ENCODE results near the gene DDX39A.
"Not testable (repeated sequence)": the region's sequence is repeated elsewhere in the genome, so short reads cannot be mapped to it uniquely, and the experiment has no call there.

DDX39A gene

DNA sequence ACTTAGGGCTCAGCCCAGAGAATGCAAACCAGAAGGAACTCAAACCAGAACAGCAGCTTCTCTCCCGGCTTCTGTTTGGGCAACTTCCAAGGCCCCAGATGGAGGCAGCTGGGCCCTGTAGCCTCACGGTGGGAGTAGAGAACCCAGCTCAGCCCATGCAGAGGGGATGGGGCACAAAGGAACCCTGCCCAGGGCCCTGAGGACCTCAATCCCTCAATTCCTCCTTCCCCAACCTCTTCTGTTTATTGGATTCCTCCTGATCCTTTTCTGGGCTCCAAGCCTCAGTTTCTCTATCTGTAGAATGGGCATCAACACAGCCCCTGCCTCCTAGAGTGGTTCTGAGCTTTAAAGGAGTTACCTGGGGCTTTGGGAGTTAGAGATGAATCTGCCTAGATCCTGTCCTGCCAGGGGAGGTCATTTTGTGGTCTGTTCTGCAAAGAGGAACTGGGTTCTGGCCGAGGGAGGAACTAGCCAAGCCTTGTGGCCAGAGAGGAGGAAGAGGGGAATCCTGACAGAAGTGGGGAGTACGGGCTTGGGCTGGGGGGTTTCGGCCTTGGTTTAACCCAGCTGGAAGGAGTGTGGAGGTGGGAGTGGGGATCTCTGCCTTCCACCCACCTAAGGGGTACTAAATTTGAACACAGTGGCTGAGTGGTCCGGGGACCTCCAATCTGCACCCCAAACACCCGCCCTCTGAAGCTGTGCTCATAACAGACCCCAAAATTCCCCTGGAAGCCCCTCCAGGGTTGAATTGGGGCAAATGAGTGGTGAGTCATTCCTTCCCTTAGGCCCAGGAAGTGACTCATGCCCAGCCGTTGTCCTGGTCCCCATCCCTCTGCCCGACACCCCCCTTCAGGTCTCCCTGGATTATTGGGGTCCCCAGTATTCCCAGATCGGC lies 35.2 kb downstream of the DDX39A start:
- peak; percentile 98 for DNase-seq

DNA sequence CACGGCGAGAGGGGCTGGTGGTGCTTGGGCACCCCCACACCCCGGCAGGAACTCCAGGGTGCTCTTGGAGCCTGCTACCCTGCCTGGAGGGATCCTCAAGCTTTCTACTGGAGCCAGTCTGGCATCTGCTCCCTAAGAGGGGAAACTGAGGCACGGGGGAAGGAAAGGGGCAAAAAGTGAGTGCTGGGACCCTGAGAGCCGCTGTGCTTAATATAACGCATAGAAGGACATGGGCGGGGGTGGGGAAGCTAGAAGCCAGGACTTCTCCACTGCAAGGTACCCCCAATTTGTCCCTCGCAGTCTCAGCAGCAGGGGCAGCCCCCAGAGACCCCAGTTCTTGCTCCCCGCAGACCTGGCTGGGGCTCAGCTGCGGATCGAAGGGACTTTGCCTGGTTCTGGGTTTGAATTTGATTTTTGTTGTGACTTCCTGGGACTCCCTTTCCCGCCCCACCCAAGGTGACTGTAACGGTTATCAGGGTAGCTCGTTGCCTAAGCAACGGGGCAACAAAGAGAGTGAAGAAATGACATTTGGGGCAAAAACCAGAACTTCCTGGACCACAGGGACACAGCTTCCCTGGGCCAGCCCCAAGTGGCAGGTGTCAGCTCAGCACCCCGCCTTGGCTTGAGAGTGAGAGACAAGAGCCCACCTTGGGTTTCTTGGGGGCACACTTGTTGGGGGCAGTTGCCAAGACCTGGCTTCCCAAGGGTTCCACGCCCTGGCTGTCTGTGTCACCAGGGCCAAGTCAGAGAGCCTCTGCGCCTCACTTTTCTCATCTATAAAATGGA lies 37.3 kb downstream of the DDX39A start:
- peak; percentile 96 for DNase-seq

DNA sequence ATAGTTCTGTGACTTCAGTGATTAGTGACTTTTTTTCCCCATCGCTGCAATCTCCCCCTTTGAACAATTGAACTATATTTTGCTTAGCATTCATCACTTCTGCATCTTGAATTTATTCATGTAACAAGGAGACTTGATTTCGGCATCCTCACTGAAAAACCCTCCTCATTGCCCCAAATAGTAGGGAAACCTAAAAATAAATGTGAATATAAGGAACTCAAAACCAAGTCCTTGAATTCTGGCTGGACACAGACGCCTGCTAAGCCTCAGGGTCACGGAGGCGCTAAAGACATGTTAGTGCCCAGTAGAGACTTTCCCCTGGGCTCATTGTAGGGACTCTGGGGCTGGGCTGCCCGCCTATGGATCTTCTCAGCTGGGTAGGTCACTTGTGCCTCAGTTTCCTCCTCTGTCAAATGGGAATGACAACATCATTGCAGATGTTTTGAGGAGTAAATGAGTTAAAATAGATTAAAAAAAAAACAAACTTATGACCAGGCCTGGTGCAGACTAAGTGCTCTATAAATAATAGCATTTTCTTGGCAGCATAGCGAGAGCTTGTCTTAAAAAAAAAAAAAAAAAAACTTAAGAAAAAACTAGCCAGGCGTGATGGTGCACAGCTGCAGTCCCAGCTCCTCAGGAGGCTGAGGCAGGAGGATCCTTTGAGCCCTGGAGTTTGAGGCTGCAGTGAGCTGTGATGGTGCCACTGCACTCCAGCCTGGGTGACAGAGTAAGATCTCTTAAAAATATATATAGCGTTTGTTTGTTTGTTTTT lies 39.7 kb downstream of the DDX39A start:
- no peak for DNase-seq

DNA sequence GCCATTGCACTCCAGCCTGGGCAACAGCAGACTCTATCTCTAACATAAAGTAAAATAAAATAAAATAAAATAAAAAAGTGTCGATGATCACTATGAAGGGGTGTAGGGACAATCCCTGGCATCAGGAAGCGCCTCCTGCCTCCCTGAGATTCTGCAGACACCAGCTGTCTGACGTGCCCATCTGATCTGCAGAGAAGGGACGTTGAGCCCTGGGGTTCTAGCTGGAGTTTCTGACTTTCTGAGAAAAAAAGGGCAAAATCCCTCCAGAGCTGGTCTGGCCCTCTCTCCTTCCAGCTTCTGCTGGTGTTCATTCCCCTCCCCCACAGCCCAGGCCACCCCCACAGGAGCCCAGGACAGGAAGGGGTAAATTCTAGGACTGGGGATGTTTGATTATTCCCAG lies 40.3 kb downstream of the DDX39A start:
- DNase-seq = no peak

DNA sequence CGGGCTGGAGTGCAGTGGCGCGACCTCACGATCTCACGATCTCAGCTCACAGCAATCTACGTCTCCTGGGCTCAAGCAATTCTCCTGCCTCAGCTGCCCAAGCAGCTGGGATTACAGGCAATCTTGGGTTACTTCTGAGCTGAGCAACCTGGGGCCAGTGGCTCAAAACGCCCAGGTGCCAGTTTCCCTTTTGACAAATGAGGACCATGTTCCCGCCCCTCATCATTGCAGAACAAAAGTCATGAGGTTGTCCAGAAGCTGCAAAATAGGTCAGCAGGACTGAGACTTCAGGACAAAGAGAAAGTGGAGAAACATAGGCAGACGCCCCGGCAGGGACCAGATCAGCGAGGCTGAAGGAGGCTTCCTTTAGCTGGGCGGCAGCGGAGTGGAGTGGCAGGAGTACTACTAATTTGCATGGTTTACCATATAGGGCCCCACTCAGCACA lies 41.2 kb downstream of the DDX39A start:
- no peak for DNase-seq

DNA sequence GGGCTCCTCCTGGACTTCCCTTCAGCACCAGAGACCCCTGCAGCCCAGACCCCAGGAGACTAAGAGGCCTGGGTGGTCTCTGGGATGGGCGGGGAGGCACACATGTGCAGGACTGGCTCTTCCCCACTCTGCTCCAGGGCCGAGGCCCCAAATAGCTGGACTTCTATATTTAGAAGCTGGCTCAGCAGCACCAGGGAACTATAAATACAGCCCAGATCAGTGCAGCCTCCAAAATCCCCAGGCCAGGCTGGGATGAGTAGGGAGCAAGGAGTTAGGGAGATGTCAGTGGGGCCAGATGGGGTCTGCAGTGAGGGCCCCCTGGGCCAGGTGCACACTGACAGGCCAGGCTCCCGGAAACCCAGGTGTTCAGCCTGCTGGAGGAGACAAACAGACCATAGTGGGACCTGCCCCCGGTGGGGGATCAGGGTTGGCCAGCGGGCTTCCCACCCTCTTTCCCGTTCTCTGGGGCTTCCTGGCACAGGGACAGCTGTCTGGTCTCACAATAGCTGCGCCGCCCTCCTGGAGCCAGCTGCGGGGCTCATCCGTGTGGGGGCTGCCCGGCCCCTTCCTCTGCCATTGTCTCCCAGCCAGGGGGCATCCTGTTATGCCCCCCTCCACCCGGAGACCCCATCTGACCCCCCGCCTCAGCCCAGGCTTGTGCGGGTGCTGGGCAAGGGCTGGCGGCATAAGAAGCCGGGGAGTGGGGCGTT lies 43.4 kb downstream of the DDX39A start:
- no peak for DNase-seq

DNA sequence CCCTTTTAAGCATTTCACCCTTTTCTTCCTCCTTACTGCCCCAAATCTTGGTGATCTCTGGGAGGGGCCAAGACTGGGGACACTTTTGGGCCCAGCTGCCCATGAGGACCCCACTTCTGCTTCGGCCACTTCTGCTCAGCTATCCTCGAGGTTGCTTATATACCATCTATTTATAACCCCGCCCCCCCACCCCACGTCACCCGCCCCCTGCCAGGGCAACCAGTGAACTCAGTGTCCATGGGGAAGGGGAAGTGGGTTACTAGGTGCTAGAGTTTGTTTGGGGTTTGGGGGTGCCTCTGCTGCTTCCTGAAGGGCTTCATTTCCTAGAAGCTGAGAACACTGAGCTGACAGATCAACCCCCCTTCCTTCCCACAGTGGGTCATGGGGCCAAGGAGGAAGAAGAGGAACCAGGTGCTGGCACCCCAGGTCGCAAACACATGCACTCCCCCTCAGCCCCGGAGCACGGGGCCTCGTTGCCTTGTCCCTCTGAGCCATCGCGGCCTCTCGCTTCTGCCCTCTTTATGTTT lies 44.0 kb downstream of the DDX39A start:
- DNase-seq = peak; percentile 65

DNA sequence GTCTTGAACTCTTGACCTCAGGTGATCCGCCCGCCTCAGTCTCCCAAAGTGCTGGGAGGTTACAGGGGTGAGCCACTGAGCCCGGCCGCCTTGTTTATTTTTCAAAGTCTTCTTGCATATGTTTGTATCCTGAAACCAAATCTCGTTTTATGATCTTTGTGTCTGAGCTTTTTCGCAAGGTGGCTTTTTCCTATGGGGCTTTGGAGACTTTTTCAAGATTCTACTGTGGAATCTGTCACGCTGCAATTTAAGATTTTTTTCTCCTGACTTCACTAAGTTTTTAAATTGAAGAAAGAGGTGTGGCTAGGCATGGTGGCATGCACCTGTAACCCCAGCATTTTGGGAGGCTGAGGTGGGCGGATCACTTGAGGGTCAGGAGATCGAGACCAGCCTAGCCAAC lies 44.8 kb downstream of the DDX39A start:
- DNase-seq = not testable (repeated sequence)

DNA sequence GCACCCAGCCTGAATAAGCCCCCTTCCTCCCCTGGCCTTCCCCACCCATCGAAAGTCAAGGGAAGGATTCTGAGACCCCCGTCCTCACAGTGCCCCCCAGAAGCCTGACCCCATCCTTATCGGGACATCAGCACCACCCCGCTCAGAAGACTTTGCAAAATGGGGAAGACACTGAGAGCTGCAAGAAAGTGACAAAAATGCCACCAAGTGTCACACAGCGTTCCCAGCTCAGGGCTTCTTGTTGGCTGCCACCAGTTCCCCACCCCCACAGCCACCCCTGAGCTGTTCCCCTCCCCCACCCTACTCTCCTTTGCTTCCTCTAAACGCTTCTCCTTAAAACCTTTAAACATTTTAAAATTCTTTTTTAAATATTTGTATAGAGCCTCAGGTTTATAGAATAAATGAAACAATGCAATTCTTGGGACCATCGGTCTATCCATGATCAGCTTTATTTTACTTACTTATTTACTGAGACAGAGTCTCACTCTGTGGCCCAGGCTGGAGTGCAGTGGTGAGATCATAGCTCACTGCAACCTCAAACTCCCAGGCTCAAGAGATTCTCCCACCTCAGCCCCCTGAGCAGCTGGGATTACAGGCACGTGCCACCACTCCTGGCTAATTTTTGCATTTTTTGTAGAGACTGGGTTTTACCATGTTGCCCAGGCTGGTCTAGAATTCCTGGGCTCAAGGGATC lies 46.6 kb downstream of the DDX39A start:
- peak; percentile 92 for DNase-seq

DNA sequence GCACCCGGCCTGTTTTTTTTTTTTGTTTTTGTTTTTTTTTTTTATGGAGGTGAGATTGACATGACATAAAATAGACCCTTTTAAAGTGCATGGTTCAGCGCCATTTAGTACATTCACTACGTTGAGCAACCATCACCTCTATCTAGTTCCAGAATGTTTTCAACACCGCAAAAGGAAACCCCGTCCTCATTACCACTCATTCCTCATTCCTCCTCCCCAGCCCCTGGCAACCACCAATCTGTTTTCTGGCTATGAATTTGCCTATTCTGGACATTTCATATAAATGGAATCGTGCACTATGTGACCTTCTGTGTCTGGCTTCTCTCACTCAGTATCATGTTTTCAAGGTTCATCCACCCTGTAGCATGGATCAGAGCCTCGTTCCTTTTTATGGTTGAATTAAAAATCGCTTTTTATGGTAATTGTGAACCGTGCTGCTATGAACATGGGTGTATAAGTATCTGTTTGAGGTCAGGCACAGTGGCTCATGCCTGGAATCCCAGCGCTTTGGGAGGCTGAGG lies 47.8 kb downstream of the DDX39A start:
- no peak for DNase-seq

DNA sequence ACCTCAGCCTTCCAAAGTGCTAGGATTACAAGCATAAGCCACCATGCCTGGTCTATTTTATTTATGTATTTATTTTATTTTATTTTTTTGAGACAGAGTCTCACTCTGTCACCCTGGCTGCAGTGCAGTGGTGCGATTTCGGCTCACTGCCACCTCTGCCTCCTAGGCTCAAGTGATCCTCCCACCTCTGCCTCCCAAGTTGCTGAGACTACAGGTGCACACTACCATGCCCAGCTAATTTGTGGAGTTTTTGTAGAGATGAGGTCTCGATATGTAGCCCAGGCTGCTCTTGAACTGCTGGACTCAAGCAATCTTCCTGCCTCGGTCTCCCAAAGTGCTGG lies 48.2 kb downstream of the DDX39A start:
- DNase-seq = no peak

DNA sequence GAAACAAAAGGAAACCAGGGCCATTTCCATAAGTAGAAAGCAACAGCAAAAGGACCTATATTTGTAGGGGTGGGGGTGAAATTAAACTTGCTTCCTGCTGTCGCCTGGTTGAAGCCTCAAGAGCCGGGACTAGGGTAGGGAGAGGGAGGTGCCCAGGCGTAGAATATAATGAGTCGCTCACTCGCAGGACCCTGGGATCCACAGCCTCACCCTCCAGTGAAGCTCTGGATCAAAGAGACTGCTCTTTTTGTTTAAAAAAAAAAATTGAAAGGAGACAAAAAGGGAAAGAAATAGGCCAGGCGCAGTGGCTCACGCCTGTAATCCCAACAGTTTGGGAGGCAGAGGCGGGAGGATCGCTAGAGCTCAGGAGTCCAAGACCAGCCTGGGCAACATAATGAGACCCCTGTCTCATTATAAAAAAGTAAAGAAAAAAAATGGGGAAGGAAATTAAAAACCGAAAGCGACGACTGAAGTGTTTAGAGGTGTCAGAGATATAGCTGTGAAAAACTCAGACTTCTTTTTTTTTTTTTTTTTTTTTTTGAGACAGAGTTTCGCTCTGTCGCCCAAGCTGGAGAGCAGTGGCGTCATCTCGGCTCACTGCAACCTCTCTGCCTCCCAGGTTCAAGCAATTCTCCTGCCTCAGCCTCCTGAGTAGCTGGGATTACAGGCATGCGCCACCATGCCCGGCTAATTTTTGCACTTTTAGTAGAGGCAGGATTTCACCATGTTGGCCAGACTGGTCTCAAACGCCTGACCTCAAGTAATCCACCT lies 48.8 kb downstream of the DDX39A start:
- DNase-seq = peak; percentile 88

DNA sequence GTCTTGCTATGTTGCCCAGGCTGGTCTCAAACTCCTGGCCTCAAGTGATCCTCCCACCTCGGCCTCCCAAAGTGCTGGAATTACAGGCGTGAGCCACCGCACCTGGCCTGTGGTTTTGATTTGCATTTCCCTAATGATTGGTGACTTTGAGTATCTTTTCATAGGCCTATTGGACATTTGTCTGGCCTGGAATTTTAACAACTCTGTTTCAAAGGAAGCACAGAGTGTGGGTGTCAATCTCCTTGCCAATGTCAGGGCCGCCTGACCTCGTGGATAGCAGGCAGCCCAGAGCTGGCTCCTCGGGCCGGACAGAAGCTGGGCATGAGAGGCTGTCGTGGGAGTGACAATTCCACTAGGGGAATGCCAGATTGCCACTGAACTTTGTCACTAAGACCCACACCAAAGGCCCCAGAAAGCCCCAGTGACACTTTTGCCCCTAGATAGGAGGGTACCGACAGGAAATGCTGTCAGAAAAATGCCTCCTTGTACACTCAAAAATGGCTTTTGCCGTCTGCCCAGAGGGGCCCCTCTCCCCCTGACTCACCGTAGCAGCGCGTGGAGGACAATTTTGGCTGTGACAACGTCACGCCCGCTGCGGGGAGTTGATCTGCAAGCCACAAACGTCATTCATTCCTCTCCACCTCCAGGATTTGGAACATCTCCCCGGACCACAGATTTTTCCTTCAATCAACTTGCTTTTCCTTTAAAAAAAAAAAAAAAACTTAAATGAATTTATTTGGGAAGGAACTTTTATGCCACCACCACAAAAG lies 49.6 kb downstream of the DDX39A start:
- no peak for DNase-seq

DNA sequence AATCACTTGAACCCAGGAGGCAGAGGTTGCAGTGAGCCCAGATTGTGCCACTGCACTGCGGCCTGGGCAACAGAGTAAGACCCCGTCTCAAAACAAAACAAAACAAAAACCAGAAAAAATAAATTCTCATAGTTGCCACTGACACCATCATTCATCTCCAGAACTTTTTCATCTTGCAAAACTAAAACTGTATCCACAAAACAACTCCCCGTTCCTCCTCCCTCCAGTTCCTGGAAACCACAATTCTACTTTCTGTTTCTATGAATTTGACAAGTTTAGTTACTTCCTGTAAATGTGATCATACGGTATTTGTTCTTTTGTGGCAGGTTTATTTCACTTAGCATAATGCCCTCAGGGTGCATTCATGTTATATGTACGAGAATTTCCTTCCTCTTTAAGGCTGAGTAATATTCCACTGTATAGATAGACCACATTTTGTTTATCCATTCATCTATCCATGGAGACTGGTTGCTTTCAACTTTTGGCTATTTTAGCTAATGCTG lies 51.1 kb downstream of the DDX39A start:
- peak; percentile 99 for DNase-seq

DNA sequence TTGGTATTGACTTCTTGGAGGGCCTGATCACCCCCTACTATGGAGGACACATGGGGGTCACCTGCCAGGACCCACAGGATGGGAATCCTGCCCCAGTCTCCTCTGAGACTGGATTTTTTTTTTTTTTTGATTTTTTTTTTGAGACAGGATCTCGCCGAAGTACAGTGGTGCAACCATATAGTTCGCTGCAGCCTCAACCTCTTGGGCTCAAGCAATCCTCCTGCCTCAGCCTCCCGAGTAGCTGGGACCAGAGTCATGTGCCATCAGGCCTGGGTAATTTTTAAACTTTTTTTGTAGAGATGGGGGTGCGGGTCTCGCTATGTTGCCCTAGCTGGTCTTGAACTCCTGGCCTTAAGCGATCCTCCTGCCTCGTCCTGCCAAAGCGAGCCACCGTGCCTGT lies 52.1 kb downstream of the DDX39A start:
- no peak for DNase-seq

DNA sequence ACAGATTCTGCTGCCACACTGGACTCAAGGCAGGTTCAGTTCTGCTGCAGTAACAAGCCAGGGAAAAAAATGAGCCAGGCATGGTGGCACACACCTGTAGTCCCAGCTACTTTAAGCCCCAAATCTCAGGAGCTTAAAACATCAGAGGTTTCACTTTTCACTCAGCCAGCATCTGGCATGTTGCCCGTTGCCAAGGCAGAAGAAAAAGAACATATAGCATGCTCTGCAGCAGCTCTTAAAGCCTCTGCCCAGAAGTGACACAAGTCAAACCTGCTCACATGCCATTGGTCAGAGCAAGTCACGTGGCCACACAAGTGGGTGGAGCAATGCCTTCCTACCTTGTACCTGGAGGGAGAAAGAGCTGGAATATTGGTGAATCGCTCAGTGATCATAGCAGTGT lies 52.6 kb downstream of the DDX39A start:
- DNase-seq = peak; percentile 99

DNA sequence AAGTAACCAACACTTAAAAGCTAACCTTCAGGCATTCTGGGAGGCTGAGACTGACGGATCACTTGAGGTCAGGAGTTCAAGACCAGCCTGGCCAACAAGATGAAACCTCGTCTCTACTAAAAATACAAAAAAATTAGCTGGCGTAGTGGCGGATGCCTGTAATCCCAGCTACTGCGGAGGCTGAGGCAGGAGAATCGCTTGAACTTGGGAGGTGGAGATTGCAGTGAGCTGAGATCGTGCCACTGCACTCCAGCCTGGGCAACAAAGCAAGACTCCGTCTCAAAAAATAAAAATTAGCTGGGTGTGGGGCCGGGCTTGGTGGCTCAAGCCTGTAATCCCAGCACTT lies 55.1 kb downstream of the DDX39A start:
- not testable (repeated sequence) for DNase-seq

DNA sequence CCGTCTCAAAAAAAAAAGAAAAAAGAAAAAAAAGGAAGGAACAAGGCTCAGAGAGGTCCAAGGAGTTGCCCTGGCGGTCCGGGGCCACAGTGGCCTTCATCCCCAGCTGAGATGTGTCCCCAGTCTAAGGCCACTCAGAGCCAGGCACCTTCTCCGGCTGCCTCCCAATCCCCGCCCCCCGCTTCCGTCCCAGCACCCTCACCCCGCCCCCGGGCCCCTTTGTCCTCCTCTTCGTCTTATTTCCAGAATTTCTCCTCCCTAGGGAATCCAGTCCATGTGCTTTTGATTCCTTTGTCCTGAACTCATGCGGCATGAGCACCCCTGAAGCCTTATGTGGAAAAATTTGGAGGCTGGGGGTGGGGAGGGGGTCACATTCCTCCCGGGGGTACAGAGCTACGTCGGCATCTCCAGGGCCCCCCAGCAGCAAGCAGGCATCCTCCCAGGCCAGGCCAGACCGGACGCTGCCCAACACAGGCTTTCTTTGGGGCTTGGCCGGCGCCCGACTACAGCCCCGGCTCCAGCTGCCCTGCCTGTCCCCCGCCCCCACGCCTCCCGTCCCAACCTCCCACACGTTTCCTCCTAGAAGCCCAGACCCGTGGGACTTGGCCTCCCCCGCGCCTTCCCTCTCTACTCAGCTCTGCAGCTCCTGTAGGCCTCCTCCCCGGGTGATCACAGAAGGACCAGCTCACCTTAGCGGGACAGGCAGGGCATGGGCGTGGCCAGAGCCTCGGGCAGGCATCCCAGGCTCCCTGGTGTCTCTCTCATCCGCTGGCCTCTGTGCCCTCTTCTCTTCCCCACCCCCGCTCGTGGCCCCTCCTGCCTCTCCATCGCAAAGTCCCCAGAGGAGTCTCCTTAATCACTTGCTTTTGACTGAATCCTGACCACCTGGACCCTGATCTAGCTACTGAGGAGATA lies 55.7 kb downstream of the DDX39A start:
- DNase-seq = peak; percentile 95

DNA sequence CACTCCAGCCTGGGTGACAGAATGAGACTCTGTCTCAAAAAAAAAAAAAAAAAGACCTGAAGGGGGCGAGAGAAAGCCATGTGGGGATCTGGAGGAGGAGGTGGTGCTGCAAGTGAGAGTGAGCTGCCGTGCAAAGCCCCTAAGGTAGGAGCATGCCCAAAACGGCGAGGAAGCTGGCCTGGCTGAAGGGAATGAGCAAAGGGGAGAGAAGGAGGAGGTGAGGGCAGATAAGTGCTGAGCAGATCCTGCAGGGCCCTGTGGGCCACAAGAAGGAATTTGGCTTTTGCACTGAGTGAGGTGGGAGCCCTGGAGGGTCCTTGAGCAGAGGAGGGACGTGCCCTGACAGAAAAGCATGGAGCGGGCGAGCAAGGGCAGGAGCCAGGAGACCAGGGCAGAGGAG lies 57.3 kb downstream of the DDX39A start:
- DNase-seq = peak; percentile 91
